Measurements from ENCODE around the gene INSL3.

Gene INSL3

DNA sequence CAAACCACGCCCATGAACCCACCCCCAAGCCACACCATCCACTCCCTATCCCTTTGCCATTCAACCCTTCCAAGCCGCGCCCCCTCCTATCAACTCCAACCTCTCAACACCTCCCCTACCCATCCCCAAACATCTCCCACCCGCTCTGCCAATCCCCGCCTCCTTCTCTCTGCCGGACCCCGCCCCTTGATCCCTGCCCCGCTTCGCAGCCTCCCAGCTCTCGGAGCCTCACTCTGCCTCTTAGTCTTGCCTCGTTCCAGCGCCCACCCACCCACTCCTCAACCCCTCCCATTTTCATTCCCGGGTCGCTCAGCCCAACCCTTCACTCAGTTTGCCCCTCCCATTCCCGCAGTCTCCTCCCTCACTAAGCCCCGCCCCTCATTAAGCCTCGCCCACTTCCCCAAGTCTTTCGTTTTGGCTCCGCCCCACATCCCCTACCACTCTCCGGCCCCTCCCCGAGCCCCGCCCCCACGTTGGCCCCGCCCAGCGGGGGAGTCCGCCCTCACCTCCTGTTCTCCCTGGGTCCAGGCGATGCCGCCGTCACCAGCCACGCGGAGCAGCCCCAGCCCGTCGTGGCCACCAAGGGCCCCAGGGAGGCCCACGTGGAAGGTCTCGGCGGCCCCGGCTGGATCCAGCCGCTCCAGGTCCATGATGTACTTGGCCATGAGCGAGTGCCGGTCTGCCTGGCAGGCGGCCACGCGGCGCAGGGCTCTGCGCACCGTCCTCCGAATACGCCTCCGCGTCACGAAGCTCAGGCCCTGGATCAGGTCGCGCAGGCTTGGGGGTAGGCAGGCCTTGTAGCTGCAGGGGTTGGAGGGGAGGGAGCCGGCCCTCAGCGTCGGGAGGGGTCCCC is 20.7 kb upstream of the INSL3 start:
- Histone ChIP-seq H3K9ac (no peak overlapping the region), H3K4me1 (peaks cover 31 to 48% (median 37%) of the 10 kb centered on the region in 10 experiments), H3K9me3 (replicated peaks in 1 of 11) (peaks cover 0 to 5% (median 0%) of the 10 kb centered on the region in 11 experiments; a peak in 1 of 22 replicates), H3K4me2 (no peak overlapping the region), H4K20me1 (peaks cover 0 to 84% (median 16%) of the 10 kb centered on the region in 11 experiments; a peak in 11 of 22 replicates), H3K27me3 (no peaks in the 10 kb centered on the region), H3K36me3 (peaks cover 57 to 84% (median 69%) of the 10 kb centered on the region in 11 experiments), H3K4me3 (no peak overlapping the region), H3K27ac (no peak overlapping the region)
- TF ChIP-seq Cebpa-rat (IDR thresholded peaks at IDR 0.05) = no peak

GRCh38 chr19:17841371-17841809 is 20.1 kb upstream of the INSL3 start:
- H4K20me1 ChIP-seq = peaks cover 0 to 88% (median 16%) of the 10 kb centered on the region in 11 experiments; a peak in 11 of 22 replicates
- H3K9me3 ChIP-seq (replicated peaks in 1 of 11) = peaks cover 0 to 5% (median 0%) of the 10 kb centered on the region in 11 experiments; a peak in 1 of 22 replicates
- no peaks in the 10 kb centered on the region for H3K27me3 ChIP-seq
- no peak overlapping the region for H3K9ac ChIP-seq
- H3K4me2 ChIP-seq = no peak overlapping the region
- no peak overlapping the region for H3K27ac ChIP-seq
- TF ChIP-seq Cebpa-rat (IDR thresholded peaks at IDR 0.05) = no peak
- peaks cover 24 to 42% (median 31%) of the 10 kb centered on the region in 10 experiments for H3K4me1 ChIP-seq
- no peak overlapping the region for H3K4me3 ChIP-seq
- H3K36me3 ChIP-seq = peaks cover 61 to 89% (median 72%) of the 10 kb centered on the region in 11 experiments

GRCh38 chr19:17840019-17840418 is 18.7 kb upstream of the INSL3 start:
- Histone ChIP-seq H4K20me1 (peaks cover 0 to 91% (median 16%) of the 10 kb centered on the region in 11 experiments; a peak in 11 of 22 replicates), H3K9ac (no peak overlapping the region), H3K4me2 (no peak overlapping the region), H3K4me3 (no peak overlapping the region), H3K27me3 (no peaks in the 10 kb centered on the region), H3K4me1 (peaks cover 10 to 28% (median 17%) of the 10 kb centered on the region in 10 experiments), H3K9me3 (replicated peaks in 1 of 11) (peaks cover 0 to 5% (median 0%) of the 10 kb centered on the region in 11 experiments; a peak in 1 of 22 replicates), H3K36me3 (peaks cover 72 to 96% (median 86%) of the 10 kb centered on the region in 11 experiments), H3K27ac (no peak overlapping the region)
- no peak for TF ChIP-seq Cebpa-rat (IDR thresholded peaks at IDR 0.05)

- no peaks in the 10 kb centered on the region for H3K27me3 ChIP-seq
- H3K36me3 ChIP-seq = peaks cover 75 to 99% (median 93%) of the 10 kb centered on the region in 11 experiments
- no peak overlapping the region for H3K4me3 ChIP-seq
- H3K9me3 ChIP-seq (replicated peaks in 1 of 11) = peaks cover 0 to 5% (median 0%) of the 10 kb centered on the region in 11 experiments; a peak in 1 of 22 replicates
- H3K4me2 ChIP-seq = no peak overlapping the region
- no peak for TF ChIP-seq Cebpa-rat (IDR thresholded peaks at IDR 0.05)
- peaks cover 0 to 91% (median 1%) of the 10 kb centered on the region in 11 experiments; a peak in 8 of 22 replicates for H4K20me1 ChIP-seq
- peaks cover 0 to 8% (median 0%) of the 10 kb centered on the region in 10 experiments; a peak in 5 of 20 replicates for H3K4me1 ChIP-seq
- H3K9ac ChIP-seq = no peak overlapping the region
- H3K27ac ChIP-seq = no peak overlapping the region
Observed at GRCh38 chr19:17837972-17838371, 16.7 kb upstream of the INSL3 start.

- H3K27ac ChIP-seq = no peak overlapping the region
- TF ChIP-seq Cebpa-rat (IDR thresholded peaks at IDR 0.05) = no peak
- H3K27me3 ChIP-seq = no peaks in the 10 kb centered on the region
- peaks cover 0 to 14% (median 3%) of the 10 kb centered on the region in 11 experiments; a peak in 13 of 22 replicates for H3K9me3 ChIP-seq (replicated peaks in 1 of 11)
- H3K9ac ChIP-seq = no peak overlapping the region
- H4K20me1 ChIP-seq = peaks cover 0 to 89% (median 0%) of the 10 kb centered on the region in 11 experiments; a peak in 7 of 22 replicates
- no peak overlapping the region for H3K4me3 ChIP-seq
- no peak overlapping the region for H3K4me2 ChIP-seq
- no peaks in the 10 kb centered on the region for H3K4me1 ChIP-seq
- peaks cover 78 to 99% (median 95%) of the 10 kb centered on the region in 11 experiments for H3K36me3 ChIP-seq
Observed at GRCh38 chr19:17836530-17836929, 15.2 kb upstream of the INSL3 start.

DNA sequence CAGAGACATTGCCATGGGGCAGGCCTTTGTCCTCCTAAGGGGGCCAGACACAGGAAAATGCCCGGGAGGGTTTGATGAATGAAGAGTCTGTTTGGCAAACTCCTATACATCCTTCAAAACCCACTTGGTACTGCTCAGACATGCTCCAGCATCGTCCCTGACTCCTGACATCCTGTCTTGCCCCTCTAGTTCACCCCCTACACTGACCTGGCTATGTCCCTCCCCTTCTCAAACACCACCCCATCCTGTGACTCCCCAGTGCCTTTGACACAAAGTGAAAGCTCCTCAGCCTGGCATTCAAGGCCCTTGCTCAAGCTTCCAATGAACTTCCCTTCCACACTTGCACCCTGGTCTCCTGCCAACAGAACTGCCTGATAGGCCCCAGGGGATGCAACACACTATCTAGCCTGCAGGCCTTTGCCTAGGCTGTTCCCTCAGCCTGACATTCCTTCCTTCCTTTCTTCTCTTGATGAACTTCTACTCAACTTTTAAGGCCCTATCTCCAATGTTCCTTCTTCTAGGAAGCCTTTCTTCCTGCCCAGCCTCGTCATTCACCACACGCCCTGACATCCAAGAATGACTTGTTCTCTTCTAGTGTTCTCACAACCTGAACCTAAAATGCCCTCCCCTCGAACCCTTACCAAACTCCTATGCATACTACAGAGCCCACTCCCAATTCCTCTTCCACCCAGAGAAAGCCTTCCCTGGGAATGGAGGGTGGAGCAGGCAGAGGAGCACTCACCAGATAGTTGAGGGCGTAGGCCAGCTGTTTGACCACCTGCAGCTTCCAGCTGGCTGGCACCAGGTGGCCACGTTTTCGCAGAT is 14.1 kb upstream of the INSL3 start:
- Histone ChIP-seq H3K4me3 (no peak overlapping the region), H3K27ac (no peak overlapping the region), H3K27me3 (no peaks in the 10 kb centered on the region), H3K9me3 (replicated peaks in 1 of 11) (peaks cover 0 to 19% (median 8%) of the 10 kb centered on the region in 11 experiments; a peak in 15 of 22 replicates), H4K20me1 (peaks cover 0 to 85% (median 0%) of the 10 kb centered on the region in 11 experiments; a peak in 7 of 22 replicates), H3K36me3 (peaks cover 73 to 96% (median 91%) of the 10 kb centered on the region in 11 experiments), H3K4me2 (no peak overlapping the region), H3K4me1 (no peaks in the 10 kb centered on the region), H3K9ac (no peak overlapping the region)
- TF ChIP-seq Cebpa-rat (IDR thresholded peaks at IDR 0.05) = no peak

- no peak overlapping the region for H3K4me3 ChIP-seq
- no peak overlapping the region for H3K4me2 ChIP-seq
- peaks cover 0 to 19% (median 8%) of the 10 kb centered on the region in 11 experiments; a peak in 15 of 22 replicates for H3K9me3 ChIP-seq (replicated peaks in 1 of 11)
- peaks cover 73 to 96% (median 90%) of the 10 kb centered on the region in 11 experiments for H3K36me3 ChIP-seq
- H3K4me1 ChIP-seq = peaks cover 0 to under 1% (median 0%) of the 10 kb centered on the region in 10 experiments; a peak in 1 of 20 replicates
- no peaks in the 10 kb centered on the region for H3K27me3 ChIP-seq
- H3K27ac ChIP-seq = no peak overlapping the region
- H3K9ac ChIP-seq = no peak overlapping the region
- peaks cover 0 to 84% (median 0%) of the 10 kb centered on the region in 11 experiments; a peak in 7 of 22 replicates for H4K20me1 ChIP-seq
- no peak for TF ChIP-seq Cebpa-rat (IDR thresholded peaks at IDR 0.05)
Observed at GRCh38 chr19:17834350-17835181, 13.2 kb upstream of the INSL3 start.
